Measurements from ENCODE around the gene KCNK6. TPM values are rescaled to one million over a fixed set of nuclear protein-coding genes. Genes with fewer than 3 reads are reported as not detected.

The KCNK6 gene
- 28.5 and 28.7 TPM in 2 replicates for total RNA-seq

DNA sequence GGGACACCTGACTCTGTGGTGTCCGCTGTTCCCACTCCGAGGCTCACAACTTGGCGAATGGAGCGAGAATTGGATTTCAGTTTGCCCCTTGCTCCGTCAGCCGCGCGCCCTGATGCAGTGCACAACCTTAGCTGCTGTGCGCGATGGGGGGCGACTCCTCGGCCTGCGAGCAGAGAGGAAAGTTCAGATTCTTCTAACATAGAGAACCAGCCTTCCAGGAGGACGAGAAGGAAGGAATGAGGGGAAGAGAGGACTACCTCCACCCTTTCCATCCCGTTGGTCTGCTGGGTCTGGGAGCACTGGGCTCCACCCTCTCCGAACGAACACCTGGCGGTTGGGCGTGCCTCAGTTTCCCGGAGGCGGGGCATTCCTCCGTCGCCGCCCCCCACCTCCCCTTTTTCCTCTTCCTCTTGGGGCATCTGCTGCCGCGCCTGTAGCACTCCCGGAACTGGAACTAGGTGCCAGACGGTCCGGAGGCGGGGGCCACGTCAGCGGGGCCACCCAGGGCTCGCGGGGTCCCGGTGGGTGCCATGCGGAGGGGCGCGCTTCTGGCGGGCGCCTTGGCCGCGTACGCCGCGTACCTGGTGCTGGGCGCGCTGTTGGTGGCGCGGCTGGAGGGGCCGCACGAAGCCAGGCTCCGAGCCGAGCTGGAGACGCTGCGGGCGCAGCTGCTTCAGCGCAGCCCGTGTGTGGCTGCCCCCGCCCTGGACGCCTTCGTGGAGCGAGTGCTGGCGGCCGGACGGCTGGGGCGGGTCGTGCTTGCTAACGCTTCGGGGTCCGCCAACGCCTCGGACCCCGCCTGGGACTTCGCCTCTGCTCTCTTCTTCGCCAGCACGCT lies at the start of gene KCNK6:
TSS of gene KCNK6 (plus strand) at position 425 of the 838 bp plus-strand sequence. CDS start at position 531, 106 bp downstream.

GRCh38 chr19:38303517-38304351 lies 15.9 kb upstream of the KCNK6 start, which contains the start of gene C19orf33:
Gene C19orf33, plus strand, starts transcription at chr19:38304251. Its CDS starts 11 bp downstream, at chr19:38304262.

DNA sequence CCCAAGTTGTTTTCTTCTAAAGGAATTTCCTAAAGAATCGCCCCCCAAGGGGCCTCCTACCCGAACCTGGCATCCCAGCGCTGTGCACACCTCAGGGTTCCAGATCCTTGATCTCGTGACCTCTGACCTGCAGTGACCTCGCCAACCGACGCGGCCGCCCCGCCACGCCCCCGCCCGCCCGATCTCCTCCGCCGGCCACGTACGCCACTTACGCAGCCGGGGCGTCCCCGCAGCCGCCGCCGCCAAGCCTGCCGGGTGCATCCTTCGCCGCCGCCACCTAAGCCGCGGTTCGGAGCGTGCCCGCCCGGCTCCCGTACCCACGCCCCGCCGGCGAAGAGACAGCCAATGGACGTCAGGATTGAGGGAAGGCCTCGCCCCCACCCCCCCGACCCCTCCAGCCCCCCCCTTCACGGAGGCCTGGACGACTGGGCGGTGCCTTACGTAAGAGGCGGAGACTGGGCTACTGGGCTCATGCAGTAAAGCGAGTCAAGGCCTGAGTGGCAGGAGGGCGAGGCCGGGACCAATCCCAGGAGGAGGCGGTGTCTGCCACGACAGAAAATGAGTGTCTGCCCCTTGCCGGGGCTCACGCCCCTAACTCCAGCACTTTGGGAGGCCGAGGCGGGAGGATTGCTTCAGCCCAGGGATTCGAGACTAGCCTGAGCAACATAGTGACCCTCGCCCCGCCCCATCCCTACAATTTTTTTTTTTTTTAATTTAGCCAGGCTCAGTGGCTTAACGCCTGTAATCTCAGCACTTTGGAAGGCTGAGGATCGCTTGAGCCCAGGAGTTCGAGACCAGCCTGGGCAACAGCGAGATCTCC lies 3.8 kb upstream of the KCNK6 start, which contains the start of gene YIF1B:
TSS of gene YIF1B (minus strand) at position 291 of the 820 bp plus-strand sequence. CDS start at position 261, 30 bp downstream.

GRCh38 chr19:38374332-38375097 lies 54.9 kb downstream of the KCNK6 start, which contains the start of gene PSMD8:
Gene PSMD8, plus strand, starts transcription at chr19:38374571. Its CDS starts 31 bp downstream, at chr19:38374602.

Other genes with a start within 250 kb of the KCNK6 start
- under 0.01 and 0.28 TPM in 2 replicates for gene DPF1, start 95.6 kb upstream of the KCNK6 start, total RNA-seq
- 1.0 and 2.3 TPM in 2 replicates for gene PPP1R14A, start 63.5 kb upstream of the KCNK6 start, total RNA-seq
- gene SPINT2, start 55.3 kb upstream of the KCNK6 start, total RNA-seq = 918 and 1,465 TPM in 2 replicates
- gene C19orf33, start 15.6 kb upstream of the KCNK6 start, total RNA-seq = 72.1 and 444 TPM in 2 replicates
- gene YIF1B, start 3.9 kb upstream of the KCNK6 start, total RNA-seq = 35.7 and 45.5 TPM in 2 replicates
- 2.2 and 4.1 TPM in 2 replicates for gene CATSPERG, start 16.0 kb downstream of the KCNK6 start, total RNA-seq
- 195 and 250 TPM in 2 replicates for gene PSMD8, start 54.7 kb downstream of the KCNK6 start, total RNA-seq
- gene GGN, start 68.2 kb downstream of the KCNK6 start, total RNA-seq = under 0.01 and 0.07 TPM in 2 replicates
- 0.34 and 0.71 TPM in 2 replicates for gene SPRED3, start 68.9 kb downstream of the KCNK6 start, total RNA-seq
- 8.0 and 14.0 TPM in 2 replicates for gene FAM98C, start 83.2 kb downstream of the KCNK6 start, total RNA-seq
- not detected in 2 replicates for gene RASGRP4, start 106.4 kb downstream of the KCNK6 start, total RNA-seq
- 6.8 and 8.0 TPM in 2 replicates for gene RYR1, start 113.8 kb downstream of the KCNK6 start, total RNA-seq

All from nasal cavity respiratory epithelium epithelial cell of viscerocranial mucosa (primary cell).